ENCODE data around the gene MRAS. TPM values are rescaled to one million over a fixed set of nuclear protein-coding genes. Genes with fewer than 3 reads are reported as not detected.

The MRAS gene
- total and polyA plus RNA-seq, 2 of the 8 experiments (the other 6 are each of a cell fraction or from before 2014, with no cell fraction given): 10.6 to 16.2 TPM

- Histone ChIP-seq H2BK15ac (ENCODE audit: low read length) (no peak overlapping the region), H3K9ac (replicated peaks in 1 of 4; ENCODE audit: extremely low read depth in 1 of 4, low read depth in 3 of 4, low read length in 3 of 4) (no peak overlapping the region), H4K20me1 (replicated peaks in 1 of 2; ENCODE audit: control insufficient read depth in 1 of 2, insufficient read depth in 2 of 2, low read length in 2 of 2) (no peaks in the 10 kb centered on the region), H3K79me2 (ENCODE audit: control insufficient read depth in 1 of 2, insufficient read depth in 2 of 2, low read length in 2 of 2) (no peaks in the 10 kb centered on the region), H3K56ac (replicated peaks; ENCODE audit: insufficient read length, low read depth, low read length) (no peak overlapping the region), H3K36me3 (ENCODE audit: control insufficient read depth in 2 of 4, insufficient read depth in 4 of 4, low read length in 3 of 4) (no peaks in the 10 kb centered on the region), H3K27me3 (replicated peaks in 1 of 4; ENCODE audit: control insufficient read depth in 3 of 4, extremely low read depth in 1 of 4, insufficient read depth in 3 of 4, low read length in 3 of 4) (no peaks in the 10 kb centered on the region), H3K4me1 (replicated peaks in 1 of 4; ENCODE audit: control insufficient read depth in 3 of 4, insufficient read depth in 4 of 4, low read length in 3 of 4) (peaks cover 0 to 14% (median 3%) of the 10 kb centered on the region in 4 experiments; a peak in 4 of 7 replicates), H3K14ac (ENCODE audit: insufficient read length) (no peak overlapping the region), H4K5ac (ENCODE audit: insufficient read length, low read depth, low read length) (no peak overlapping the region), H3K4me2 (ENCODE audit: insufficient read depth in 1 of 2, low read depth in 2 of 2, low read length in 2 of 2) (no peak overlapping the region), H2BK120ac (replicated peaks; ENCODE audit: low read depth, low read length) (no peak overlapping the region), H3K4ac (replicated peaks; ENCODE audit: insufficient read length, low read depth, low read length) (no peak overlapping the region), H2BK5ac (ENCODE audit: low read depth, low read length) (no peak overlapping the region), H3K18ac (ENCODE audit: extremely low read depth, low read length) (no peak overlapping the region), H3K23ac (ENCODE audit: insufficient read length) (no peak overlapping the region), H3K9me3 (ENCODE audit: insufficient read depth in 2 of 2, low read depth in 1 of 2, low read length in 1 of 2) (no peaks in the 10 kb centered on the region), H2BK12ac (ENCODE audit: low read depth, low read length) (no peak overlapping the region), H3K79me1 (ENCODE audit: low read depth, low read length) (no peaks in the 10 kb centered on the region), H3K4me3 (ENCODE audit: extremely low read depth in 1 of 4, insufficient read depth in 2 of 4, low read depth in 3 of 4, low read length in 4 of 4) (no peak overlapping the region), H2BK20ac (ENCODE audit: low read length) (peak overlapping the region; percentile 62; the same call in 1 of the 2 replicates), H4K8ac (ENCODE audit: extremely low read depth, insufficient read depth, low read length) (no peak overlapping the region), H3K27ac (ENCODE audit: low read depth, low read length) (no peak overlapping the region), H3K23me2 (ENCODE audit: low read depth, low read length) (no peaks in the 10 kb centered on the region), H4K91ac (replicated peaks; ENCODE audit: insufficient read length, low read length) (no peak overlapping the region), H2AK5ac (ENCODE audit: low read depth, low read length) (no peak overlapping the region), H2AFZ (ENCODE audit: low read length) (no peak overlapping the region)
- DNase-seq (ENCODE audit: low read depth in 1 of 2, low spot score in 2 of 2) (no peak), FAIRE-seq (no peak)
- ChIA-PET CTCF (ENCODE audit: partially characterized antibody) (interaction anchor here (0.6 to 3.7 kb wide), 5 partner anchors 10 to 88 kb away, joined by 3 to 17 read pairs (median 3); partner anchors contain the start of gene MRAS), POLR2A (ENCODE audit: partially characterized antibody) (interaction anchor here (1.2 kb wide), 1 partner anchor 12 kb away, joined by 5 read pairs; no protein-coding TSS in a partner anchor)
- 53% methylated on average over 5 of the region's 5 CpGs; no CpG with 5 or more reads in 1 of the 2 experiments for WGBS, 2 experiments (ENCODE audit: extremely low coverage in 1 of 2, insufficient coverage in 1 of 2, insufficient read length in 1 of 2, insufficient replicate concordance in 2 of 2, low coverage in 1 of 2, low lambda C conversion rate in 2 of 2, missing lambda C conversion rate in 1 of 2)
- TF ChIP-seq CHD1 (IDR thresholded peaks at IDR 0.05; ENCODE audit: low read depth, low read length) (no peak), ATF2 (IDR thresholded peaks at IDR 0.05; ENCODE audit: low read length) (no peak), YY1 (IDR thresholded peaks at IDR 0.05; ENCODE audit: low read depth, low read length) (no peak), EGR1 (IDR thresholded peaks at IDR 0.05; ENCODE audit: borderline replicate concordance, low read depth, low read length) (no peak), TBP (IDR thresholded peaks at IDR 0.05; ENCODE audit: low read depth, low read length) (no peak), SUZ12 (IDR thresholded peaks at IDR 0.05; ENCODE audit: low read length) (no peak), KDM1A (IDR thresholded peaks at IDR 0.05; ENCODE audit: borderline replicate concordance, low read length) (no peak), CEBPB (IDR thresholded peaks at IDR 0.05; ENCODE audit: low read depth, low read length) (no peak), BACH1 (IDR thresholded peaks at IDR 0.05; ENCODE audit: low read length) (no peak), MAFK (IDR thresholded peaks at IDR 0.05; ENCODE audit: low read depth, low read length) (no peak)
- TF ChIP-seq, protein P1, sequence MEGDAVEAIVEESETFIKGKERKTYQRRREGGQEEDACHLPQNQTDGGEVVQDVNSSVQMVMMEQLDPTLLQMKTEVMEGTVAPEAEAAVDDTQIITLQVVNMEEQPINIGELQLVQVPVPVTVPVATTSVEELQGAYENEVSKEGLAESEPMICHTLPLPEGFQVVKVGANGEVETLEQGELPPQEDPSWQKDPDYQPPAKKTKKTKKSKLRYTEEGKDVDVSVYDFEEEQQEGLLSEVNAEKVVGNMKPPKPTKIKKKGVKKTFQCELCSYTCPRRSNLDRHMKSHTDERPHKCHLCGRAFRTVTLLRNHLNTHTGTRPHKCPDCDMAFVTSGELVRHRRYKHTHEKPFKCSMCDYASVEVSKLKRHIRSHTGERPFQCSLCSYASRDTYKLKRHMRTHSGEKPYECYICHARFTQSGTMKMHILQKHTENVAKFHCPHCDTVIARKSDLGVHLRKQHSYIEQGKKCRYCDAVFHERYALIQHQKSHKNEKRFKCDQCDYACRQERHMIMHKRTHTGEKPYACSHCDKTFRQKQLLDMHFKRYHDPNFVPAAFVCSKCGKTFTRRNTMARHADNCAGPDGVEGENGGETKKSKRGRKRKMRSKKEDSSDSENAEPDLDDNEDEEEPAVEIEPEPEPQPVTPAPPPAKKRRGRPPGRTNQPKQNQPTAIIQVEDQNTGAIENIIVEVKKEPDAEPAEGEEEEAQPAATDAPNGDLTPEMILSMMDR (IDR thresholded peaks at IDR 0.05; ENCODE audit: control extremely low read depth in 1 of 3, insufficient read depth in 1 of 3, low read depth in 1 of 3, low read length in 3 of 3): no peak
These were observed 10.1 kb upstream of the MRAS start for GRCh38 chr3:138338244-138338643.
